Gastrocnemius medialis (tissue), 4 donors: Measurements from ENCODE around the gene RMI2. TPM values are rescaled to one million over a fixed set of nuclear protein-coding genes. Genes with fewer than 3 reads are reported as not detected.

Experiments used
- ATAC-seq, 2 donors: fragments of 150-250 bp; one replicate each; pipeline ENCODE4 v1.9.1; 2016
- DNase-seq, 2 donors: peaks; one replicate each; pipeline ENCODE4 v3.0.0-alpha.2; 2019
- H3K27ac ChIP-seq, 4 donors: fragments of 200-600 bp; sonication (generic); 1 replicate in 1 of 4; 2 replicates in 3 of 4; pipeline ENCODE4 v1.5.1; 2016 to 2018; ENCODE audit warnings: mild to moderate bottlenecking in 2 of 4, moderate library complexity in 1 of 4
- H3K27me3 ChIP-seq, 3 donors: fragments of 200-600 bp; sonication (generic) in 2 of 3; 1 replicate in 1 of 3; 2 replicates in 2 of 3; pipeline versions ENCODE4 v1.5.1 to v1.6.0; 2016 to 2019; ENCODE audit warnings: mild to moderate bottlenecking in 1 of 3, moderate library complexity in 1 of 3
- H3K36me3 ChIP-seq, 2 donors: fragments of 200-600 bp; sonication (generic) in 1 of 2; one replicate each; pipeline ENCODE4 v1.5.1; 2017 to 2018
- H3K4me1 ChIP-seq, 2 donors: fragments of 200-600 bp; sonication (generic) in 1 of 2; one replicate each; pipeline ENCODE4 v1.5.1; 2016 to 2017; ENCODE audit warnings: mild to moderate bottlenecking in 2 of 2
- H3K4me3 ChIP-seq, 4 donors: fragments of 200-600 bp; sonication (generic) in 3 of 4; 1 replicate in 1 of 4; 2 replicates in 3 of 4; pipeline ENCODE4 v1.5.1; 2016 to 2019; ENCODE audit warnings: mild to moderate bottlenecking in 2 of 4
- H3K9me3 ChIP-seq, 3 donors: fragments of 200-600 bp; sonication (generic) in 2 of 3; 1 replicate in 1 of 3; 2 replicates in 2 of 3; pipeline ENCODE4 v1.5.1; 2016 to 2019
- POLR2A ChIP-seq, 2 donors: fragments of 450-650 bp; IDR thresholded peaks; one replicate each; pipeline ENCODE4 v1.6.1; 2017; ENCODE audit warnings: antibody characterized with exemption in 2 of 2, mild to moderate bottlenecking in 2 of 2, moderate library complexity in 2 of 2
- in situ Hi-C, 4 donors: fragments of 200-750 bp; cut with MboI; loops; one replicate each; pipeline versions ENCODE4 v1.15.0 to v1.8.0; 2017; ENCODE audit warnings: low sequenced_read_pairs in 4 of 4
- intact Hi-C: fragments of 100-400 bp; cut with DNase I; formaldehyde crosslinking; loops from one replicate; pipeline ENCODE4 v1.15.1; 2023; ENCODE audit warnings: low total_unique reads
- total RNA-seq, 4 donors: library from RNA; depleted of rRNA; stranded (reverse); fragments of >200 nt; gene quantifications; one replicate each; pipeline versions ENCODE4 v1.1.0 to v1.2.3, GENCODE V29; 2016
- TF ChIP-seq, protein P1 (sequence below), 5 experiments: fragments of 450-650 bp in 3 of 5; fragments of 200-600 bp in 2 of 5; sonication (generic) in 2 of 5; IDR thresholded peaks in 4 of 5; conservative IDR thresholded peaks in 1 of 5; 1 replicate in 4 of 5; 2 replicates in 1 of 5; pipeline ENCODE4 v1.5.1; 2016 to 2019; ENCODE audit warnings: antibody characterized with exemption in 5 of 5, mild to moderate bottlenecking in 3 of 5, moderate library complexity in 3 of 5

Gene RMI2
- total RNA-seq, 4 donors from 2014 or later = 0.44 to 0.49 TPM; not detected in 2

- Histone ChIP-seq H3K36me3 (no peaks in the 10 kb centered on the region), H3K9me3 (no peaks in the 10 kb centered on the region), H3K4me1 (peaks cover 0 to 7% of the 10 kb centered on the region in 2 donors), H3K4me3 (no peak overlapping the region), H3K27me3 (no peaks in the 10 kb centered on the region), H3K27ac (no peak overlapping the region)
- no peak for ATAC-seq
- TF ChIP-seq POLR2A (IDR thresholded peaks at IDR 0.05) = no peak
- TF ChIP-seq, protein P1, sequence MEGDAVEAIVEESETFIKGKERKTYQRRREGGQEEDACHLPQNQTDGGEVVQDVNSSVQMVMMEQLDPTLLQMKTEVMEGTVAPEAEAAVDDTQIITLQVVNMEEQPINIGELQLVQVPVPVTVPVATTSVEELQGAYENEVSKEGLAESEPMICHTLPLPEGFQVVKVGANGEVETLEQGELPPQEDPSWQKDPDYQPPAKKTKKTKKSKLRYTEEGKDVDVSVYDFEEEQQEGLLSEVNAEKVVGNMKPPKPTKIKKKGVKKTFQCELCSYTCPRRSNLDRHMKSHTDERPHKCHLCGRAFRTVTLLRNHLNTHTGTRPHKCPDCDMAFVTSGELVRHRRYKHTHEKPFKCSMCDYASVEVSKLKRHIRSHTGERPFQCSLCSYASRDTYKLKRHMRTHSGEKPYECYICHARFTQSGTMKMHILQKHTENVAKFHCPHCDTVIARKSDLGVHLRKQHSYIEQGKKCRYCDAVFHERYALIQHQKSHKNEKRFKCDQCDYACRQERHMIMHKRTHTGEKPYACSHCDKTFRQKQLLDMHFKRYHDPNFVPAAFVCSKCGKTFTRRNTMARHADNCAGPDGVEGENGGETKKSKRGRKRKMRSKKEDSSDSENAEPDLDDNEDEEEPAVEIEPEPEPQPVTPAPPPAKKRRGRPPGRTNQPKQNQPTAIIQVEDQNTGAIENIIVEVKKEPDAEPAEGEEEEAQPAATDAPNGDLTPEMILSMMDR (IDR thresholded peaks at IDR 0.05 in 4 of 5, conservative IDR thresholded peaks at IDR 0.05 in 1 of 5) = no peak
- in situ Hi-C loops (no loop called here), intact Hi-C loops (no loop called here)
- no peak for DNase-seq
Measured at GRCh38 chr16:11323551-11324336, 21.5 kb upstream of the RMI2 start.

DNA sequence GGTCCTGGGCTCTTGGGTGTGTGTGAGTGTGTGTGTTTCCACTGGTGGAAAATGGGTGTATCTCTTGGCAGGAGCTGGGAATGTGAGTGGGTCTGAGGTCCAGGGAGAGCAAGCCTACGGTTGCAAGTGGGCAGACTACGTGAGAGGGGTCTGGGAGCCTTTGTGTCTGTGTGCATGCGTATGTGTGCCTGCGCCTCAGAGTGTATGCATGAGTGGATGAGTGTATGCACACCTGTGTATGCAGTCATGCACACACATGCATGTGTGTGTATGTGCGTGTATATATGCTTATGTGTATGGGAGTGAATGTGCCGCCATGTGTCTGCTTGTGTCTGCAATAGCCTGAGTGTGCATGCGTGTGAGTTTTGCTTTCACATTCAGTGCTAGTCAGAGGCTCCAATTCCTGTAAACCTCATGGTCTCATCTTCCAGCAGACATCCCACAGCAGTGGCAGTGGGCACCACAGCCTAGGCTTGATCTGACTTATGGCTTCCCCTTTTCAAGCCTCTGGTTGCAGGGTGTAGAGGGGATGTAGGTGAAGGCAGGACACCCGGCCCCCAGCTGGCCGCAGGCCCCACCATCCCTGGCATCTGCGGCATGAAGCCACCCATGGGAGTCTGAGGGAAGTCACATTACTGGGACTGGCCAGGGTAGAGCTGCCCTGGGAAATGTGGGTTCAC is 19.7 kb upstream of the RMI2 start:
- DNase-seq (no peak), ATAC-seq (no peak)
- H3K27me3 ChIP-seq = no peaks in the 10 kb centered on the region
- H3K4me1 ChIP-seq = peaks cover 5 to 7% of the 10 kb centered on the region in 2 donors
- no peaks in the 10 kb centered on the region for H3K9me3 ChIP-seq
- no peak for TF ChIP-seq POLR2A (IDR thresholded peaks at IDR 0.05)
- TF ChIP-seq, protein P1 (IDR thresholded peaks at IDR 0.05 in 4 of 5, conservative IDR thresholded peaks at IDR 0.05 in 1 of 5) = no peak
- no peak overlapping the region for H3K27ac ChIP-seq
- intact Hi-C loops = no loop called here
- in situ Hi-C loops = no loop called here
- no peak overlapping the region for H3K4me3 ChIP-seq
- H3K36me3 ChIP-seq = no peaks in the 10 kb centered on the region

- no peaks in the 10 kb centered on the region for H3K27me3 ChIP-seq
- no peak overlapping the region for H3K27ac ChIP-seq
- TF ChIP-seq, protein P1 (IDR thresholded peaks at IDR 0.05 in 4 of 5, conservative IDR thresholded peaks at IDR 0.05 in 1 of 5) = no peak
- TF ChIP-seq POLR2A (IDR thresholded peaks at IDR 0.05) = no peak
- H3K4me1 ChIP-seq = peaks cover 5 to 7% of the 10 kb centered on the region in 2 donors
- intact Hi-C loops = no loop called here
- DNase-seq (peak in 1 of 2 donors; percentile 26), ATAC-seq (peak; percentile 29 to 56)
- in situ Hi-C loops = no loop called here
- no peaks in the 10 kb centered on the region for H3K36me3 ChIP-seq
- no peaks in the 10 kb centered on the region for H3K9me3 ChIP-seq
- H3K4me3 ChIP-seq = no peak overlapping the region
Measured at GRCh38 chr16:11326084-11326736, 19.0 kb upstream of the RMI2 start.

DNA sequence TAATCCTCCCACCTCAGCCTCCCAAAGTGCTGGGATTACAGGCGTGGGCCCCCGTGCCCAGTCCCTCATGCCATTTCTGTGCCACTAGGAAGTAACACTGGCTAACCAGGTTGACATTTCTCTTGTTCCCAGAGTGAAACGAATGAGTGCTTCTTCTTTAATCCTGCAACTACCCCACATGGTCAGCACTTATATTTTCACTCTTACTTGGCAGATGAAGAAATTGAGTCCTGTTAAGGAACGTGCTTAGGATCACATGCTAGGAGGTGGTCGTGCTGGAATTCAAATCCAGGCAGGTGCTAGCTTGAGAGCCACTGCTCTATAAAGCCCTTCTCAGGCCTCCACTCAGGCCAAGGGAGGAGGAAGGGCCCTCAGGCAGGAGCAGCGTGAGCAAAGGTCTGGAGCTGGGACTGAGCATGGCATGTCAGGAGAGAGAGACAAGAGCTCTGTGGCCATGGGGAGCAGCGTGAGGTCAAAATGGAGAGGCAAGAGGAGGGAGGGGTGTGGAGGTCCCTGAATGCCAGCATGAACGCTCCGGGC is 18.5 kb upstream of the RMI2 start:
- ATAC-seq (no peak), DNase-seq (no peak)
- in situ Hi-C loops = no loop called here
- H3K4me3 ChIP-seq = no peak overlapping the region
- no peaks in the 10 kb centered on the region for H3K36me3 ChIP-seq
- TF ChIP-seq, protein P1 (IDR thresholded peaks at IDR 0.05 in 4 of 5, conservative IDR thresholded peaks at IDR 0.05 in 1 of 5) = no peak
- H3K27ac ChIP-seq = no peak overlapping the region
- H3K9me3 ChIP-seq = no peaks in the 10 kb centered on the region
- intact Hi-C loops = no loop called here
- H3K27me3 ChIP-seq = no peaks in the 10 kb centered on the region
- H3K4me1 ChIP-seq = peaks cover 5 to 7% of the 10 kb centered on the region in 2 donors
